HG03460 (cell line): Measurements from ENCODE around the gene FGF8.

Experiments used
- ATAC-seq: cut with Tn5 transposase; IDR thresholded peaks from one replicate; pipeline ENCODE4 v1.9.1; 2021; ENCODE audit not compliant: unreplicated experiment

Gene FGF8

DNA sequence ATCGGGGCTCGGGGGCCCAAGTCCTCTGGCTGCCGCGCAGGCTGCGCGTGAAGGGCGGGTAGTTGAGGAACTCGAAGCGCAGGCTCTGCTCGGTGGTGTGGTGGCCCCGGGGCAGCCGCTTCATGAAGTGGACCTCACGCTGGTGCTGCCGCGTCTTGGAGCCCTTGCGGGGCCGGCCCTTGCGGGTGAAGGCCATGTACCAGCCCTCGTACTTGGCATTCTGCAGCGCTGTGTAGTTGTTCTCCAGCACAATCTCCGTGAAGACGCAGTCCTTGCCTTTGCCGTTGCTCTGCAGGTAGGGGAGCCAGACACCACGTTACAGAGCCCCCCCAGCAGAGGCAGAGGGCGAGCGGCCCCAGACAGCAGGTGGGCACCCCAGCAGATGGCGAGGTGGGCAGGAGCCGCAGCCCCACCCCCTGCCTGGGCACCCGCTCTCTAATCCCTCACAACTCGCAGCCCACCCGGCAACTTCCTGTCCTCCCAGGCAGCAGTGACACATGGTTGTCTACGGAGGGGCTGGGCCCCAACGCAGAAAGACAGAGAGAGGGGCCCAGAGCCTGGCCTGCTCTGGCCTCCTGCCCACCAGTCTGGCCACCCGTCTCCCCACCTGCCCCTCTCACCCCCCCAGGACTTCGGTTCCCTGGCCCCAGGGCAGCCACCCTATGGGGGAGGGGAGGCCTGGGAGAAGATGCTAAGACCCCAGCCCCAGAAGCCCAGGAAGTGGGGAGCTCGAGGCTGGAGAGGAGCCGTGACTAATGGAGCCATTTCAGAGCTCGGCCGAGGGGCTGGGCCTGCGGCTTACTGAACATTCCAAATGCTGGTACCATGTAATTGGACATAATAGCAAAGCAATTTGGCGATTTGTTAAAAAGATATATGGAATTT is 5.3 kb downstream of the FGF8 start:
- ATAC-seq, result no peak

DNA sequence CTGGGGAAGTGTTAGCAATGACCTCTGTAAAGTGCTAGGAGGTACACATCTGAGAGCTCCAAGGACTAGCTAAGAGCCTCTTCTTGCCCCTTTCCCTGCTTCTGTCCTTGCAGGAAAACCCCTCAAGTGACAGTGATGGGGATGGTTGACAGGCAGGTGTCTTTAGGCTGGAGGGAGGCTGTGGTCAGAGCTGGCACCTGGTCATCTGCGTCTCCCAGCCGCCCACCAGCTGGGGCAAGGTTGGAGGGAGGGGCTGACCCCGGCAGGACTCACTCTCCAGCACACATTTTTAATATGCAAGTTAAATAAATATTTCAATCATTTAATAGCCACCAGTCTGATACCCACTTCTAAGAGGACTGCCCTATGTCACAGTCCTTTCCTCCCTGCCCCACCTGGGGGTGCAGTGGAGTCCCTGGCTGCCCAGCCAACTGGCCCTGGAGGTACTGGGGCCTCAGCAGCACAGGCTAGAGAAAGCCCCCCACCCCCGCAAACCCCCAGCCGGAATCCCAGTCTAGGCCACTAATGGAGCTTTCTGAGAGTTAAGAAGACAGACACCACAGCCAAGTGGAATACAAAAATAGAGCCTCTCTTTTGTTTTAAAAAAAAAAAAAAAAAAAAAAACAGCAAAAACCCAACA is 6.3 kb downstream of the FGF8 start:
- ATAC-seq, result no peak

DNA sequence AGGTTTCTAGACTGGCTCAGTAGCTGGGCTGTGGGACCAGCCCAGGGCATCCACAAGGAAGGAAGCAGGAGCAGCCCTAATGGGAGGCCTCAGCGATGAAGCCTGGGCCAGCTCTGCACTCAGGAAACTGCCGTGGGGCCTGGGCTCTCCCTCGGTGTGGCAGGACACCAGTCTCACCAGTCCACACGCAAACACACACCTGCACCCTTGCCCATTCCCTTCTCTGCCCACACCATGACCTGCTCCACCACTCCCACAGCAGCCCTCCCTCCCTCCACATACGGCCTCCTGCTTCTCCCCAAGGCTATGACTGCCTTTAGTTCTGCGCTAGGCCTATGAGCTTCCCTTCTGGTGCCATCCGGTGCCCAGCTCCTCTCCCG is 7.1 kb downstream of the FGF8 start:
- no peak for ATAC-seq

- ATAC-seq, result no peak
Measured at GRCh38 chr10:101767966-101768790, 7.7 kb downstream of the FGF8 start.

DNA sequence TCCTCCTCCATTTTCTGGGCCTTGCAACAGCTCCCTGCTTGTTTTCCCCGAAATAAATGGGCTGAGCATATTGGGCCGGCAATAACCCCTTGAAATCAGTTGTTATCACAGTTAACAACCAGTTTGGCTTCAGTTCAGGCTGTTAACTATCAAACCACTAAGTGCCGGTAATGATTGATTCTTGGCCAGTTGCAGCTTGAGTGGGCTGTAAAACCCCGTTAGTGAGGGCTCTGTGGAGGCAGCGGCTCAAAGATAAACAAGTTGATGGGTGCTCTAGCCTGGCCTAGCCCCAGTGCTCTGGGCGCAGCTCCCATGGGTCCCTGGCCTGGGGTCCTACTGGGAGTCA is 8.3 kb downstream of the FGF8 start:
- ATAC-seq, result no peak

- no peak for ATAC-seq
Measured at GRCh38 chr10:101766753-101767599, 8.9 kb downstream of the FGF8 start.

DNA sequence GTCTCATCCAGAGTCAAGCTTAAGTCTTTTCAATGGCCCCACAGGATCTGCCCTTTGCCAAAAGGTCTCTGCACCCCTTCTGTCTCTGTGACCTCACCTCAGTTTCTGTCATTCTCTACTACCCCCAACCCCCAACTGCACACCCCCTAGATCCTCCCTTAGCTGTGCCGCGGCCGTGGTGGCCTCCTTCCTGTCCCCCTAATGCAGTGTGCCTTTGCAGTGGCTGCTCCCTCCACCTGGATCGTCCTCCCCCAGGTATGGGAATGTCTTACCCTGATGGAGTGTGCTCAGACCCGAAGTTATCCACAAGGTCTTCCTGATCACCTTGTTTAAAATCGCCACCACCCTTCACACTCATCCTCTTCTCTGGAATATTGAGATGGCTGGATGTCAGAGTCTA is 9.6 kb downstream of the FGF8 start:
- no peak for ATAC-seq

DNA sequence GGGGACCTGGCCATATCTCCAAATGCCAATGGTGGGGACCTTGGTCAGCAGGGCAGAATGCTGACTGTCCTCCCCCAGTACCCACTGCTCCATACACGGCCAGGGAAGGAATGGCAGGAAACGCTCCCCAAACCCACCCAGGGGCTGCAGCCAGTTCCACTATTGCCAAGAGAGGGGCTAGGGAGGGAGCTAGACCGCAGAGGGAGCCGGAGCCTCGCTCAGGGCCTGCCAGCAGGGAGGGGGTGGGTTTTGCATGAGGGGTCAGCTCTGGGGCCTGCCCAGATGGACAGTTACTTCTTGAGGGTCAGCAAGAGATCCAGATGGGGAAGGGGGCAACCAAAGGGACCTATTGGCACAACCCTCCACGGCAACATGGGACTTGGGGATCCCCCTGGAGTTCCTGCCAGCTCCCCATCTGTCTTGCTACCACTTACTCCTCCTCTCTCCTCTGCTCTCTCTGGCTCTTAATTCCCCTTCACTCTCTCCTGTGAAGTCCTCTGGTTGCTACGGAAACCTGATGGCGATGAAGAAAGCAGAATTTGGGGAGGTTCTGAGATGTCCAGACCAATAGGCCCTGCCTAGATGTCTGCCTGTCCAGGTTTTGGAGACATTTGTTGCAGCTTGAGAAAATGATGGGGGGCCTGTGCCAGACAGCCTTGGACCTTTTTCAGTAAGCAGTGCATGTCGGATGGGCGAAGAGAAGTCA is 12.6 kb downstream of the FGF8 start:
- no peak for ATAC-seq

GRCh38 chr10:101762736-101763135 is 13.2 kb downstream of the FGF8 start:
- ATAC-seq, result no peak

GRCh38 chr10:101761226-101761625 is 14.7 kb downstream of the FGF8 start:
- ATAC-seq, result no peak

- ATAC-seq, result no peak
Measured at GRCh38 chr10:101760510-101760909, 15.4 kb downstream of the FGF8 start.

DNA sequence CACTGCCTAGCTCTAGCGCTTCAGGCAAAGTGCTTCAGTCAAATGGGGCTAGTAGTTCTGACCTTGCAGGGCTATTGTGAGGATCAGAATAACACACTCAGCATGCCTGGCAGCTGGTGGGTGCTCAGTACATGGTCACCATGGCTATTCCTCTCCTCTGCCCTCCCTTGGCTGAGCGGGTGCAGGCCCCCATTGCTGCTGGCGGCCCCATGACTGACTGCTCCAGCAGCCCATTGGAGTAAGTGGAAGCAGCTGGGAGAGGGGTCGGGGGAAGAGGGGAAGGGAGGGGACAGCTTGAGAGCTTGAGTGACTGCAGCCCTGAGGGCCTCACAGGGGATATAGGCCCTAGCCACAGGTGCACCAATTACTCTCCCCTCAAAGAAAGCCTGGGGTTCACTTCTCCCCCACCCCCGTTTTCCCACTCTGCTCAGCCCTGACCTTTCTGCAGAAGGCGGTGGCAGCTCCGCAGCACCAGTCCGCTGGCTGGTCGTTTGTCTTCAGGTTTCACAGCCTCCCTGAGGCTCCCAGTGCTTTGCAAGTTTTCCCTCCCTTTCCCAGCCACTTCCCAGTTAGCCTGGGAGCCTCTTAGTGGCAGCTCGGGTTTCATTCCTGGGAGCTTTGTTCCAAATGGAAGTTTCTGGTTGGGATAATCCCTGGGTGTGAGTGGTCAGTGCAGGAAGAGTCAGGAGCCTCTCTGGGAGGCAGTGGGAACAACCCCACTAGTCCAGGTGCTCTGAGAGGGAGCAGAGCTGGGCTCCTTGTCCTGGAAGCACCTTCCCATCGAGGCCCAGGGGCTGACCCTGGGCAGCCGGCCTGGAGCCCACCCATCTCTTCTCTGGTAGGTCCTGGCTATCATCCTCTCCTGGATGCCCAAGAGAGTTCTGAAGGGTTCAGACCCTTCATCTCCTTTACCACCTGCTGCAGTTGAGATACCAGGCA is 16.3 kb downstream of the FGF8 start:
- ATAC-seq, result no peak

DNA sequence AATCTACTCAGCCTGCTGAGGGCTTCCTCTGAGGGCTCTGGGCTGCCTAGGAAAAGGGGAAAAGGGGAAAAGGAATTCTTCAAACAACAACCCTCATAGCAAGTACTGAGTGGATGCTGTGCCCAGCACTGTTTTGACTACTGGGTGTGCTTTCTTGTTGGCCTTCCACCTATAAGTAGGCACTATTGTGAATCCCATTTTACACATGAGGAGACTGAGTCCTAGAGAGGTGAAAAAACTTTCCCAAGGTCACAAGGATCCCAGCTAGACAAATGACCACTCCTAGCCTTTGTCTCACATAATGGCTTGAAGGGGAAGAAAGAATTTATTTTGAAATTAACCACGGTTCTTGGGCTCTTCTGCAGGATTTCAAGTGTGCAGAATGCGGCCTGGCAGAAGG is 17.1 kb downstream of the FGF8 start:
- ATAC-seq, result no peak

- no peak for ATAC-seq
Measured at GRCh38 chr10:101752241-101752640, 23.7 kb downstream of the FGF8 start.

GRCh38 chr10:101749047-101750016 is 26.6 kb downstream of the FGF8 start:
- no peak for ATAC-seq

DNA sequence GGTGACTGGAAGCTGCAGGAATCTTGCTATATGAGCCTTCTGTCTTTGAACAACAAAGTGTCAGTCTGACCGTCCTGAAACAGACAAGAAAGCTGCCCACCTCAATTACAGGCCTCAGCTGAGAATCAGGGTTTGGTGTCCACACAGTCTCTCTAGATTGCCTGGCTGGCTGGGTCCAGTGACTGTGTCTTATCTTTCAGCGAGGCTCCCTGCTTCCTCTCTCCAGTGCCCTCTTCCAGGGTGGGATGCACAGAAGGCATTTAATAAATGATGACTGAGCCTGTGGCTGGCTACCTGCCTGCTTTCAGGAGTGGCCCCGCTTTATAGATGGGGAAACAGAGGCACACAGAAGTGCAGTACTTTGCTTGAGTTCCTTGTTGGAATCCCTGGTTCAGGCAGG is 27.4 kb downstream of the FGF8 start:
- no peak for ATAC-seq

DNA sequence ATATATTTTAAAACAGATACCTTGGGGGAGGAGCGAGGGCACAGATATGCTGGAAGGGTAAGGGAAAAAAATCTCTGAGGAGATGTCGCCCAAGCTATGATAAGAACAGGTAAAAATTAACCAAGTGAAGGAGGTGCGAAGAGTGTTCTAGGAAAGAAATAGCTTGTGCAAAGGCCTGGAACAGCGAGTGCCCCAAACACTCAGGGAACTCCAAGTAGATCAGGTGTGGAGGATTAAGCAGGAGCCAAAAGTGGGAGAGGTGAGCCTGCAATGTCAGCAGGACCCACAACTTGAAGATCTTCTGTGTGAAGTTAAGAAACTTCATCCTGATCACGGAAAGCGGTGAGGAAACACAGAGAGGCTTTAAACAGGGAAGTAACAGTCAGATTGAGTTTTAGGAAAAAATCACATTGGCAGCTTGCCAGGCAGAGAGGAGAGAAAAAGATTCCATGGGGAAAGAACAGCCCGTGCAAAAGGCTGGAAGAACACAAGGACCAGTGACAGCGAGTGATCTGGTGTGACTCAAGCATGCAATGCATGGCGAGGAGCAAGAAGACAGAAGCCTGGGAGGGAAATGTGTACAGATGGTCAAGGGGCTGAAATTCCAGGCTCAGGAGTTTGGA is 30.7 kb downstream of the FGF8 start:
- ATAC-seq, result no peak

DNA sequence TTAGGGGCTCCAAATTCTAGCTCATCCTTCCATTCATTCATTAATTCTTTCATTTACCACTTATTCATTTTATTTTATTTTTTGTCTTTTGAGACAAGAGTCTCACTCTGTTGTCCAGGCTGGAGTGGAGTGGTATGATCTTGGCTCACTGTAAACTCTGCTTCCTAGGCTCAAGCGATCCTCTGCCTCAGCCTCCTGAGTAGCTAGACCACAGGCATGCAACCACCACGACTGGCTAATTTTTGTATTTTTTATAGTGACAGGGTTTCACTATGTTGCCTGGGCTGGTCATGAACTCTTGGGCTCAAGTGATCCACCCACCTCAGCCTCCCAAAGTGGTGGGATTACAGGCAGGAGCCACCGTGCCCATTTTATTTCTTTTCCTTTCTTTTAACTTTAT is 31.6 kb downstream of the FGF8 start:
- ATAC-seq, result no peak
